GM03348 (cell line): ENCODE results near the gene CTNNAL1.
"Not testable (repeated sequence)": the region's sequence is repeated elsewhere in the genome, so short reads cannot be mapped to it uniquely, and the experiment has no call there.

Experiments
- DNase-seq: peaks from one replicate; pipeline ENCODE4 v3.0.0; 2012; ENCODE audit warnings: low spot score

CTNNAL1 gene

GRCh38 chr9:109012876-109013678, at the start of gene CTNNAL1:
CTNNAL1 (minus strand) TSS chr9:109013499; CDS start chr9:109013442, 57 bp downstream.
- peak; percentile 99 for DNase-seq

GRCh38 chr9:109062543-109062942, 49.2 kb upstream of the CTNNAL1 start:
- DNase-seq: no peak

GRCh38 chr9:109060191-109060590, 46.9 kb upstream of the CTNNAL1 start:
- DNase-seq: no peak

GRCh38 chr9:109053121-109053520, 39.8 kb upstream of the CTNNAL1 start:
- not testable (repeated sequence) for DNase-seq

GRCh38 chr9:109052416-109052815, 39.1 kb upstream of the CTNNAL1 start:
- peak; percentile 31 for DNase-seq

GRCh38 chr9:109051733-109052132, 38.4 kb upstream of the CTNNAL1 start:
- DNase-seq: no peak

GRCh38 chr9:109050444-109050843, 37.1 kb upstream of the CTNNAL1 start:
- DNase-seq: no peak

- no peak for DNase-seq
These were observed 35.5 kb upstream of the CTNNAL1 start for GRCh38 chr9:109048822-109049221.

- DNase-seq: no peak
These were observed 34.0 kb upstream of the CTNNAL1 start for GRCh38 chr9:109047259-109047658.

- DNase-seq: no peak
These were observed 33.0 kb upstream of the CTNNAL1 start for GRCh38 chr9:109046346-109046745.

GRCh38 chr9:109043578-109043977, 30.3 kb upstream of the CTNNAL1 start:
- no peak for DNase-seq

- no peak for DNase-seq
These were observed 27.3 kb upstream of the CTNNAL1 start for GRCh38 chr9:109040571-109040970.

GRCh38 chr9:109039539-109039938, 26.2 kb upstream of the CTNNAL1 start:
- DNase-seq: no peak

GRCh38 chr9:109037946-109038715, 24.8 kb upstream of the CTNNAL1 start:
- DNase-seq: no peak

- no peak for DNase-seq
These were observed 23.7 kb upstream of the CTNNAL1 start for GRCh38 chr9:109036744-109037680.

GRCh38 chr9:109035684-109036423, 22.6 kb upstream of the CTNNAL1 start:
- peak; percentile 78 for DNase-seq

- no peak for DNase-seq
These were observed 20.8 kb upstream of the CTNNAL1 start for GRCh38 chr9:109033941-109034700.

- peak; percentile 25 for DNase-seq
These were observed 17.9 kb upstream of the CTNNAL1 start for GRCh38 chr9:109031241-109031640.

- no peak for DNase-seq
These were observed 17.1 kb upstream of the CTNNAL1 start for GRCh38 chr9:109030426-109030825.

- DNase-seq: no peak
These were observed 15.2 kb upstream of the CTNNAL1 start for GRCh38 chr9:109028457-109028856.

- no peak for DNase-seq
These were observed 13.9 kb upstream of the CTNNAL1 start for GRCh38 chr9:109027176-109027575.
